DOHH2 (cell line): ENCODE results near the gene ZFAND3.

ENCODE experiments used
- H3F3A ChIP-seq: fragments of 200-600 bp; sonication (generic), shearing (Covaris generic); 2 replicates; pipeline ENCODE4 v1.6.0; 2016; ENCODE audit warnings: antibody characterized with exemption, mild to moderate bottlenecking; ENCODE audit not compliant: control insufficient read depth, insufficient read depth
- H3K27ac ChIP-seq: fragments of 200-600 bp; sonication (generic); 2 replicates; pipeline ENCODE4 v1.5.1; 2014; ENCODE audit warnings: low read depth, mild to moderate bottlenecking, low read length, moderate library complexity
- H3K27me3 ChIP-seq: fragments of 200-600 bp; sonication (generic); 2 replicates; pipeline ENCODE4 v1.6.1; 2014; ENCODE audit warnings: mild to moderate bottlenecking, low read length, mixed read lengths; ENCODE audit not compliant: control insufficient read depth
- H3K36me3 ChIP-seq: fragments of 200-600 bp; sonication (generic); 2 replicates; pipeline ENCODE4 v1.6.1; 2014; ENCODE audit warnings: mild to moderate bottlenecking, low read length, moderate library complexity, mixed read lengths; ENCODE audit not compliant: control insufficient read depth
- H3K4me1 ChIP-seq: fragments of 200-600 bp; sonication (generic); 2 replicates; pipeline ENCODE4 v1.6.1; 2014; ENCODE audit warnings: mild to moderate bottlenecking, low read length, mixed read lengths; ENCODE audit not compliant: control insufficient read depth
- H3K4me2 ChIP-seq: fragments of 200-600 bp; sonication (generic); 2 replicates; pipeline ENCODE4 v1.6.0; 2014; ENCODE audit warnings: mild to moderate bottlenecking, low read length, moderate library complexity
- H3K4me3 ChIP-seq: fragments of 200-600 bp; sonication (generic); 2 replicates; pipeline ENCODE4 v1.5.1; 2014; ENCODE audit warnings: mild to moderate bottlenecking, low read length, mixed read lengths
- H3K79me2 ChIP-seq: fragments of 200-600 bp; sonication (generic); 2 replicates; pipeline ENCODE4 v1.6.1; 2014; ENCODE audit warnings: mild to moderate bottlenecking, low read length, mixed read lengths; ENCODE audit not compliant: control insufficient read depth
- H3K9me2 ChIP-seq: fragments of 200-600 bp; sonication (generic); replicated peaks from 2 replicates; pipeline ENCODE4 v1.6.1; 2014; ENCODE audit warnings: mild to moderate bottlenecking, low read length, mixed read lengths; ENCODE audit not compliant: control insufficient read depth
- H3K9me3 ChIP-seq: fragments of 200-600 bp; sonication (generic); 2 replicates; pipeline ENCODE4 v1.6.1; 2014; ENCODE audit warnings: antibody characterized with exemption, low read length, mixed read lengths; ENCODE audit not compliant: control insufficient read depth, insufficient read depth
- H4K20me1 ChIP-seq: fragments of 200-600 bp; sonication (generic); 2 replicates; pipeline ENCODE4 v1.6.0; 2014; ENCODE audit warnings: low read depth, mild to moderate bottlenecking, antibody characterized with exemption, low read length, moderate library complexity; ENCODE audit not compliant: control insufficient read depth, insufficient read depth
- EZH2phosphoT487 ChIP-seq: fragments of 200-600 bp; sonication (generic); IDR thresholded peaks from 2 replicates; pipeline ENCODE4 v1.6.1; 2017; ENCODE audit warnings: borderline replicate concordance, mild to moderate bottlenecking, antibody characterized with exemption, low read length, moderate library complexity, mixed read lengths
- TF ChIP-seq, protein P1 (sequence below): fragments of 200-600 bp; sonication (generic); IDR thresholded peaks from one replicate; pipeline ENCODE4 v1.5.1; 2014; ENCODE audit warnings: antibody characterized with exemption, mild to moderate bottlenecking, low read depth, low read length; ENCODE audit not compliant: poor library complexity, severe bottlenecking

ZFAND3 gene

DNA sequence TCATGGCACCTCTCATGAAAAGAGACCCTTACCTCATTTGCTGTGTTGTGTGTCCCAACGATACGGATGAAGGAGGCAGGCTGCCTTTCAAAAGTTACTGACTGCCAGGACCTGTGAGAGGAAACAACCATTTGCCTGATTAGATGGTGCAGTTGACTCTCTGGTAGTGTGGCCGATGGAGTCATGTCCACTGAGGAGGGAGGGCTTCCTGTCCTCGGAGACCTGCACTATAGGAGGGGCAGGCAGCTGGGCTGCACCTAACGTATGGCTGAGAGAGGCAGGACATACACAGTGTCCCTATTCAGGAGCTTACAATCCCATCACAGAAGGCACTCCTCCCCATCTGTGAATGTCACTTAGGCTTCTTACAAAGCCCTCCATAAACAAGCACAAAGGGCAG lies 373.0 kb downstream of the ZFAND3 start:
- Histone ChIP-seq H3K4me1 (no peaks in the 10 kb centered on the region), H3K79me2 (no peaks in the 10 kb centered on the region), H3K9me3 (no peaks in the 10 kb centered on the region), H3K4me2 (no peak overlapping the region), H3K27me3 (no peaks in the 10 kb centered on the region), H3K27ac (no peak overlapping the region), H3K36me3 (no peaks in the 10 kb centered on the region), H3K4me3 (no peak overlapping the region), H3F3A (no peaks in the 10 kb centered on the region), H3K9me2 (no peaks in the 10 kb centered on the region), H4K20me1 (no peaks in the 10 kb centered on the region)
- TF ChIP-seq, protein P1, sequence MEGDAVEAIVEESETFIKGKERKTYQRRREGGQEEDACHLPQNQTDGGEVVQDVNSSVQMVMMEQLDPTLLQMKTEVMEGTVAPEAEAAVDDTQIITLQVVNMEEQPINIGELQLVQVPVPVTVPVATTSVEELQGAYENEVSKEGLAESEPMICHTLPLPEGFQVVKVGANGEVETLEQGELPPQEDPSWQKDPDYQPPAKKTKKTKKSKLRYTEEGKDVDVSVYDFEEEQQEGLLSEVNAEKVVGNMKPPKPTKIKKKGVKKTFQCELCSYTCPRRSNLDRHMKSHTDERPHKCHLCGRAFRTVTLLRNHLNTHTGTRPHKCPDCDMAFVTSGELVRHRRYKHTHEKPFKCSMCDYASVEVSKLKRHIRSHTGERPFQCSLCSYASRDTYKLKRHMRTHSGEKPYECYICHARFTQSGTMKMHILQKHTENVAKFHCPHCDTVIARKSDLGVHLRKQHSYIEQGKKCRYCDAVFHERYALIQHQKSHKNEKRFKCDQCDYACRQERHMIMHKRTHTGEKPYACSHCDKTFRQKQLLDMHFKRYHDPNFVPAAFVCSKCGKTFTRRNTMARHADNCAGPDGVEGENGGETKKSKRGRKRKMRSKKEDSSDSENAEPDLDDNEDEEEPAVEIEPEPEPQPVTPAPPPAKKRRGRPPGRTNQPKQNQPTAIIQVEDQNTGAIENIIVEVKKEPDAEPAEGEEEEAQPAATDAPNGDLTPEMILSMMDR = no peak
- no peak for TF ChIP-seq EZH2phosphoT487

DNA sequence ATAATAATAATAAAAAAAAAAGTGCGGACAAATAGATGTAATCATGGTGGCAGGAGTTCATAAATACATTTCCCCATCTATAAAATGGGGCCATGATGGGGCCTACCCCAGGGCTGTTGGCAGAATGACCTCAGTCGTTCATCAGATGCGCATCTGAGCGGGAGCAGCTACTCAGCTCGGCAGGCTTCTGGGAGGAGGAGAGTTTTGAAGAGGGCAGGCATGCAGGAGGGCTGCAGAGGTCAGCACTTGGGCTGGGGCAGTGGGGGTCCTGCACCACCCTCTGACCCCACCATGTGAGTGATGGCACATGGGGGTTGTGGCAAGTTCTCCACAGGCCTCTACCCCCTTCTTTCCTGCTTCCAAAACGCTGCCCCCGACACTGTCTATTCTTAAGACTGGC lies 373.5 kb downstream of the ZFAND3 start:
- H3F3A ChIP-seq = no peaks in the 10 kb centered on the region
- H3K9me3 ChIP-seq = no peaks in the 10 kb centered on the region
- H3K36me3 ChIP-seq = no peaks in the 10 kb centered on the region
- H3K4me3 ChIP-seq = no peak overlapping the region
- H3K79me2 ChIP-seq = no peaks in the 10 kb centered on the region
- no peaks in the 10 kb centered on the region for H3K9me2 ChIP-seq
- H3K27ac ChIP-seq = no peak overlapping the region
- H4K20me1 ChIP-seq = no peaks in the 10 kb centered on the region
- H3K4me1 ChIP-seq = no peaks in the 10 kb centered on the region
- H3K4me2 ChIP-seq = no peak overlapping the region
- no peak for TF ChIP-seq EZH2phosphoT487
- TF ChIP-seq, protein P1 = no peak
- H3K27me3 ChIP-seq = no peaks in the 10 kb centered on the region

- Histone ChIP-seq H3K9me2 (no peaks in the 10 kb centered on the region), H3K4me1 (no peaks in the 10 kb centered on the region), H3K27me3 (no peaks in the 10 kb centered on the region), H3K4me2 (no peak overlapping the region), H3F3A (no peaks in the 10 kb centered on the region), H3K79me2 (no peaks in the 10 kb centered on the region), H3K27ac (no peak overlapping the region), H3K36me3 (no peaks in the 10 kb centered on the region), H4K20me1 (no peaks in the 10 kb centered on the region), H3K4me3 (no peak overlapping the region), H3K9me3 (no peaks in the 10 kb centered on the region)
- TF ChIP-seq, protein P1 = no peak
- no peak for TF ChIP-seq EZH2phosphoT487
These were observed 374.2 kb downstream of the ZFAND3 start for GRCh38 chr6:38193481-38194281.
